Measurements from ENCODE around the gene JAKMIP1.

- no peak for TF ChIP-seq CTCF (IDR thresholded peaks at IDR 0.05)
- TF ChIP-seq EZH2 (IDR thresholded peaks at IDR 0.05; ENCODE audit: borderline replicate concordance, insufficient read depth, low read depth, low read length, poor library complexity, severe bottlenecking), result no peak
Observed at GRCh38 chr4:5991405-5991804, 208.9 kb downstream of the JAKMIP1 start.
